ENCODE data around the gene SZT2.

- TF ChIP-seq, protein P1, sequence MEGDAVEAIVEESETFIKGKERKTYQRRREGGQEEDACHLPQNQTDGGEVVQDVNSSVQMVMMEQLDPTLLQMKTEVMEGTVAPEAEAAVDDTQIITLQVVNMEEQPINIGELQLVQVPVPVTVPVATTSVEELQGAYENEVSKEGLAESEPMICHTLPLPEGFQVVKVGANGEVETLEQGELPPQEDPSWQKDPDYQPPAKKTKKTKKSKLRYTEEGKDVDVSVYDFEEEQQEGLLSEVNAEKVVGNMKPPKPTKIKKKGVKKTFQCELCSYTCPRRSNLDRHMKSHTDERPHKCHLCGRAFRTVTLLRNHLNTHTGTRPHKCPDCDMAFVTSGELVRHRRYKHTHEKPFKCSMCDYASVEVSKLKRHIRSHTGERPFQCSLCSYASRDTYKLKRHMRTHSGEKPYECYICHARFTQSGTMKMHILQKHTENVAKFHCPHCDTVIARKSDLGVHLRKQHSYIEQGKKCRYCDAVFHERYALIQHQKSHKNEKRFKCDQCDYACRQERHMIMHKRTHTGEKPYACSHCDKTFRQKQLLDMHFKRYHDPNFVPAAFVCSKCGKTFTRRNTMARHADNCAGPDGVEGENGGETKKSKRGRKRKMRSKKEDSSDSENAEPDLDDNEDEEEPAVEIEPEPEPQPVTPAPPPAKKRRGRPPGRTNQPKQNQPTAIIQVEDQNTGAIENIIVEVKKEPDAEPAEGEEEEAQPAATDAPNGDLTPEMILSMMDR (IDR thresholded peaks at IDR 0.05; ENCODE audit: insufficient read depth, low read length, poor library complexity, severe bottlenecking), result no peak
- no peak for TF ChIP-seq EZH2phosphoT487 (conservative IDR thresholded peaks at IDR 0.05; ENCODE audit: low read length)
Measured at GRCh38 chr1:43379476-43379875, 10.2 kb upstream of the SZT2 start.

Measured in SU-DHL-6 (cell line).